ENCODE measurements around the gene ZNF385A. TPM values are rescaled to one million over a fixed set of nuclear protein-coding genes. Genes with fewer than 3 reads are reported as not detected.

The ZNF385A gene
- total RNA-seq, 3 donors from 2014 or later (not counting 1 experiment from before 2014, with no cell fraction given), result 5.4 to 9.8 (median 8.9) TPM

- Histone ChIP-seq H3K27me3 (ENCODE audit: control insufficient read depth, insufficient read depth, low read length) (no peaks in the 10 kb centered on the region), H3K27ac (ENCODE audit: low read length) (peak overlapping the region; percentile 40), H3K9me3 (ENCODE audit: control insufficient read depth, insufficient read depth, low read length) (no peaks in the 10 kb centered on the region), H3K36me3 (ENCODE audit: control insufficient read depth, insufficient read depth, low read length) (no peaks in the 10 kb centered on the region), H3K4me1 (ENCODE audit: control insufficient read depth, insufficient read depth, low read length) (peaks cover 20% of the 10 kb centered on the region), H3K4me3 (ENCODE audit: low read length) (no peak overlapping the region)
- ATAC-seq, result no peak
- WGBS (ENCODE audit: insufficient coverage), result 94% methylated on average over 5 of the region's 5 CpGs
- H3K4me3 Mint-ChIP-seq, result peak overlapping the region; percentile 35
- no peaks in the 10 kb centered on the region for H3K36me3 Mint-ChIP-seq
- intact Hi-C loops (cut with micrococcal nuclease), result no loop called here
- no peaks in the 10 kb centered on the region for H3K27me3 Mint-ChIP-seq (ENCODE audit: low read depth in 2 of 2)
- DNase-seq, result no peak
- TF ChIP-seq, protein P1, sequence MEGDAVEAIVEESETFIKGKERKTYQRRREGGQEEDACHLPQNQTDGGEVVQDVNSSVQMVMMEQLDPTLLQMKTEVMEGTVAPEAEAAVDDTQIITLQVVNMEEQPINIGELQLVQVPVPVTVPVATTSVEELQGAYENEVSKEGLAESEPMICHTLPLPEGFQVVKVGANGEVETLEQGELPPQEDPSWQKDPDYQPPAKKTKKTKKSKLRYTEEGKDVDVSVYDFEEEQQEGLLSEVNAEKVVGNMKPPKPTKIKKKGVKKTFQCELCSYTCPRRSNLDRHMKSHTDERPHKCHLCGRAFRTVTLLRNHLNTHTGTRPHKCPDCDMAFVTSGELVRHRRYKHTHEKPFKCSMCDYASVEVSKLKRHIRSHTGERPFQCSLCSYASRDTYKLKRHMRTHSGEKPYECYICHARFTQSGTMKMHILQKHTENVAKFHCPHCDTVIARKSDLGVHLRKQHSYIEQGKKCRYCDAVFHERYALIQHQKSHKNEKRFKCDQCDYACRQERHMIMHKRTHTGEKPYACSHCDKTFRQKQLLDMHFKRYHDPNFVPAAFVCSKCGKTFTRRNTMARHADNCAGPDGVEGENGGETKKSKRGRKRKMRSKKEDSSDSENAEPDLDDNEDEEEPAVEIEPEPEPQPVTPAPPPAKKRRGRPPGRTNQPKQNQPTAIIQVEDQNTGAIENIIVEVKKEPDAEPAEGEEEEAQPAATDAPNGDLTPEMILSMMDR (IDR thresholded peaks at IDR 0.05), result no peak
- H3K4me1 Mint-ChIP-seq, result peaks cover 29 to 47% of the 10 kb centered on the region in 2 donors
- H3K9me3 Mint-ChIP-seq, result no peaks in the 10 kb centered on the region
- H3K27ac Mint-ChIP-seq, result peak overlapping the region; percentile 72 to 86
These were observed 53.1 kb downstream of the ZNF385A start for GRCh38 chr12:54331461-54331860.

DNA sequence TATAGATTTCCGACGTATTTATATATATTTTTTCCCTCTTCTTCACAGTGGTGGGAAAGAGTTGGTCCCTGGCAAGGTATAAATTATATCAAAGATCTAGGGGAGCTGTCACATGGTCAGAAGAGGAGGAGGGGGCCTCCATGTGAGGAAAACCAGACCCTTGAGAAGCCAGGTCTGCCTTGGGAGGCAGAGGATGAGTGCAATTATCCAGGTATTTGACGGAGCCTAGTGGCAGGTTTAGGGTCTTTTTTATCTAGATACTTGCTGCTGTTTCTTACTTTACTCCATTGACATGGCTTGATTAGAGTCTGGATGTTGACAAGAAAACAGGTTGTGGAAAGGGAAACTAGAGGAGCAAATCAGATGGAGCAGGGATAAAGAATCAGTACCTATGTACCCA lies 54.1 kb downstream of the ZNF385A start:
- Histone ChIP-seq H3K9me3 (ENCODE audit: control insufficient read depth, insufficient read depth, low read length) (no peaks in the 10 kb centered on the region), H3K27ac (ENCODE audit: low read length) (no peak overlapping the region), H3K4me3 (ENCODE audit: low read length) (no peak overlapping the region), H3K36me3 (ENCODE audit: control insufficient read depth, insufficient read depth, low read length) (no peaks in the 10 kb centered on the region), H3K27me3 (ENCODE audit: control insufficient read depth, insufficient read depth, low read length) (no peaks in the 10 kb centered on the region), H3K4me1 (ENCODE audit: control insufficient read depth, insufficient read depth, low read length) (peaks cover 28% of the 10 kb centered on the region)
- Mint-ChIP-seq H3K27ac (peak overlapping the region; percentile 72 to 86), H3K9me3 (no peaks in the 10 kb centered on the region), H3K4me1 (peaks cover 33 to 49% of the 10 kb centered on the region in 2 donors), H3K27me3 (ENCODE audit: low read depth in 2 of 2) (no peaks in the 10 kb centered on the region), H3K36me3 (no peaks in the 10 kb centered on the region), H3K4me3 (peak overlapping the region; percentile 0)
- intact Hi-C loops (cut with micrococcal nuclease), result no loop called here
- 80% methylated on average over 1 of the region's 3 CpGs for WGBS (ENCODE audit: insufficient coverage)
- DNase-seq, result no peak
- TF ChIP-seq, protein P1 (IDR thresholded peaks at IDR 0.05), result no peak
- no peak for ATAC-seq

GRCh38 chr12:54329759-54330158 lies 54.8 kb downstream of the ZNF385A start:
- DNase-seq, result no peak
- H3K9me3 Mint-ChIP-seq, result no peaks in the 10 kb centered on the region
- Histone ChIP-seq H3K36me3 (ENCODE audit: control insufficient read depth, insufficient read depth, low read length) (no peaks in the 10 kb centered on the region), H3K4me1 (ENCODE audit: control insufficient read depth, insufficient read depth, low read length) (peaks cover 28% of the 10 kb centered on the region), H3K9me3 (ENCODE audit: control insufficient read depth, insufficient read depth, low read length) (no peaks in the 10 kb centered on the region), H3K27ac (ENCODE audit: low read length) (no peak overlapping the region), H3K4me3 (ENCODE audit: low read length) (no peak overlapping the region), H3K27me3 (ENCODE audit: control insufficient read depth, insufficient read depth, low read length) (no peaks in the 10 kb centered on the region)
- H3K27me3 Mint-ChIP-seq (ENCODE audit: low read depth in 2 of 2), result no peaks in the 10 kb centered on the region
- WGBS (ENCODE audit: insufficient coverage), result 95% methylated on average over 5 of the region's 5 CpGs
- peaks cover 39 to 56% of the 10 kb centered on the region in 2 donors for H3K4me1 Mint-ChIP-seq
- no peaks in the 10 kb centered on the region for H3K36me3 Mint-ChIP-seq
- TF ChIP-seq, protein P1 (IDR thresholded peaks at IDR 0.05), result no peak
- no peak overlapping the region for H3K4me3 Mint-ChIP-seq
- H3K27ac Mint-ChIP-seq, result peak overlapping the region; percentile 72 to 86
- ATAC-seq, result no peak
- intact Hi-C loops (cut with micrococcal nuclease), result no loop called here

All from natural killer cell (primary cell).